GM13976 (cell line): ENCODE measurements around the gene SPAG6.

ENCODE experiments used
- DNase-seq: peaks from one replicate; pipeline ENCODE4 v3.0.0; 2012; ENCODE audit warnings: low spot score
- CTCF ChIP-seq: IDR thresholded peaks from 2 replicates; pipeline ENCODE4 v1.5.1; 2012; ENCODE audit warnings: borderline replicate concordance, mild to moderate bottlenecking; ENCODE audit not compliant: insufficient read depth; ENCODE audit errors: extremely low read depth, missing control alignments, control extremely low read depth
- in situ Hi-C: fragments of 300-500 bp; cut with MboI; formaldehyde crosslinking; loops from one replicate; pipeline ENCODE4 v1.12.0; 2022; ENCODE audit warnings: low sequenced_read_pairs, mixed read lengths, inconsistent platforms; ENCODE audit not compliant: unreplicated experiment

Gene SPAG6

GRCh38 chr10:22445495-22445894 lies 100.2 kb downstream of the SPAG6 start:
- no peak for TF ChIP-seq CTCF
- in situ Hi-C loops, result loop anchor here (25.0 kb wide), 1 partner anchor 433 kb away; the partner anchor contains the start of gene DNAJC1
- no peak for DNase-seq

- in situ Hi-C loops, result loop anchor here (25.0 kb wide), 1 partner anchor 435 kb away; the partner anchor contains the start of gene DNAJC1
- no peak for TF ChIP-seq CTCF
- DNase-seq, result no peak
Measured at GRCh38 chr10:22447068-22447467, 101.8 kb downstream of the SPAG6 start.

- in situ Hi-C loops, result no loop called here
- no peak for TF ChIP-seq CTCF
Measured at GRCh38 chr10:22451346-22451745, 106.0 kb downstream of the SPAG6 start.

GRCh38 chr10:22453320-22453719 lies 108.0 kb downstream of the SPAG6 start:
- in situ Hi-C loops, result no loop called here
- TF ChIP-seq CTCF, result no peak
- DNase-seq, result no peak

More at GRCh38 chr10:22451346-22451745, 106.0 kb downstream of the SPAG6 start:
- DNase-seq, result no peak

GRCh38 chr10:22453948-22454591 lies 108.8 kb downstream of the SPAG6 start:
- no peak for DNase-seq
- TF ChIP-seq CTCF, result no peak
- in situ Hi-C loops, result no loop called here

- in situ Hi-C loops, result no loop called here
- no peak for TF ChIP-seq CTCF
Measured at GRCh38 chr10:22454634-22455033, 109.3 kb downstream of the SPAG6 start.

More at GRCh38 chr10:22454634-22455033, 109.3 kb downstream of the SPAG6 start:
- no peak for DNase-seq
